ENCODE data around the gene PCBP2.

PCBP2 gene

GRCh38 chr12:53523131-53523530 lies 71.2 kb downstream of the PCBP2 start:
- Histone ChIP-seq H3K9me3 (ENCODE audit: control insufficient read depth in 1 of 2, low read length in 2 of 2) (no peaks in the 10 kb centered on the region), H3K4me3 (ENCODE audit: low read depth in 1 of 2, low read length in 2 of 2) (no peak overlapping the region), H3K4me1 (ENCODE audit: control insufficient read depth in 1 of 2, insufficient read depth in 2 of 2, low read length in 2 of 2) (no peaks in the 10 kb centered on the region), H3K27ac (ENCODE audit: low read length) (no peak overlapping the region), H3K27me3 (ENCODE audit: low read depth, low read length) (no peaks in the 10 kb centered on the region), H3K36me3 (ENCODE audit: control insufficient read depth in 1 of 2, insufficient read depth in 2 of 2, low read length in 2 of 2) (peaks cover 34 to 77% of the 10 kb centered on the region in 2 donors)

DNA sequence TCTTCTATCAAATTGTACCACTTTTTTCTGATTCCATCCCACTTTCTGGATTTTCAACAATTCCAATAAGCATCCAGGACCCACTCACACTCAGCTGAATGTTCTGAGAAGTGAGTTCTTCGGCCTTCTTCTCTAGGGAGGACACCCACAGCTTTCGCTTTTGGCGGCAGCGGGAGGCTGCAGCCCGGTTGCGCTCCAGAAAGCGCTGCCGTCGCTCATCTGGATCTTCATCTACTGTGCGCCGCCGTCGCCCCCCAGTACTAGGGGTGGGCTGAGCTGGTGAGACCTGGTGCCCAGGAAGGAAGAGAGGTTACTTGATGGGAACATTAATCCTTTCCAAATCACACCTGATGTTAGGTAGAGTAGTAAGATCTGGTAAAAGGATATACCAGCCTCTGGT lies 72.6 kb downstream of the PCBP2 start:
- Histone ChIP-seq H3K4me1 (ENCODE audit: control insufficient read depth in 1 of 2, insufficient read depth in 2 of 2, low read length in 2 of 2) (no peaks in the 10 kb centered on the region), H3K27me3 (ENCODE audit: low read depth, low read length) (no peaks in the 10 kb centered on the region), H3K36me3 (ENCODE audit: control insufficient read depth in 1 of 2, insufficient read depth in 2 of 2, low read length in 2 of 2) (peaks cover 30 to 70% of the 10 kb centered on the region in 2 donors), H3K4me3 (ENCODE audit: low read depth in 1 of 2, low read length in 2 of 2) (no peak overlapping the region), H3K27ac (ENCODE audit: low read length) (no peak overlapping the region), H3K9me3 (ENCODE audit: control insufficient read depth in 1 of 2, low read length in 2 of 2) (no peaks in the 10 kb centered on the region)

- Histone ChIP-seq H3K27me3 (ENCODE audit: low read depth, low read length) (no peaks in the 10 kb centered on the region), H3K4me1 (ENCODE audit: control insufficient read depth in 1 of 2, insufficient read depth in 2 of 2, low read length in 2 of 2) (no peaks in the 10 kb centered on the region), H3K4me3 (ENCODE audit: low read depth in 1 of 2, low read length in 2 of 2) (no peak overlapping the region), H3K36me3 (ENCODE audit: control insufficient read depth in 1 of 2, insufficient read depth in 2 of 2, low read length in 2 of 2) (peaks cover 39 to 70% of the 10 kb centered on the region in 2 donors), H3K9me3 (ENCODE audit: control insufficient read depth in 1 of 2, low read length in 2 of 2) (no peaks in the 10 kb centered on the region), H3K27ac (ENCODE audit: low read length) (no peak overlapping the region)
Measured at GRCh38 chr12:53530061-53530460, 78.2 kb downstream of the PCBP2 start.

Data from muscle layer of duodenum (tissue), 2 donors.